Measurements from ENCODE around the gene MSLN. TPM values are rescaled to one million over a fixed set of nuclear protein-coding genes. Genes with fewer than 3 reads are reported as not detected.

The MSLN gene
- total and polyA plus RNA-seq, 2 of the 13 experiments (the other 11 are each of a cell fraction or from before 2014, with no cell fraction given), result 2.0 to 2.3 TPM

- TF ChIP-seq, protein P1, sequence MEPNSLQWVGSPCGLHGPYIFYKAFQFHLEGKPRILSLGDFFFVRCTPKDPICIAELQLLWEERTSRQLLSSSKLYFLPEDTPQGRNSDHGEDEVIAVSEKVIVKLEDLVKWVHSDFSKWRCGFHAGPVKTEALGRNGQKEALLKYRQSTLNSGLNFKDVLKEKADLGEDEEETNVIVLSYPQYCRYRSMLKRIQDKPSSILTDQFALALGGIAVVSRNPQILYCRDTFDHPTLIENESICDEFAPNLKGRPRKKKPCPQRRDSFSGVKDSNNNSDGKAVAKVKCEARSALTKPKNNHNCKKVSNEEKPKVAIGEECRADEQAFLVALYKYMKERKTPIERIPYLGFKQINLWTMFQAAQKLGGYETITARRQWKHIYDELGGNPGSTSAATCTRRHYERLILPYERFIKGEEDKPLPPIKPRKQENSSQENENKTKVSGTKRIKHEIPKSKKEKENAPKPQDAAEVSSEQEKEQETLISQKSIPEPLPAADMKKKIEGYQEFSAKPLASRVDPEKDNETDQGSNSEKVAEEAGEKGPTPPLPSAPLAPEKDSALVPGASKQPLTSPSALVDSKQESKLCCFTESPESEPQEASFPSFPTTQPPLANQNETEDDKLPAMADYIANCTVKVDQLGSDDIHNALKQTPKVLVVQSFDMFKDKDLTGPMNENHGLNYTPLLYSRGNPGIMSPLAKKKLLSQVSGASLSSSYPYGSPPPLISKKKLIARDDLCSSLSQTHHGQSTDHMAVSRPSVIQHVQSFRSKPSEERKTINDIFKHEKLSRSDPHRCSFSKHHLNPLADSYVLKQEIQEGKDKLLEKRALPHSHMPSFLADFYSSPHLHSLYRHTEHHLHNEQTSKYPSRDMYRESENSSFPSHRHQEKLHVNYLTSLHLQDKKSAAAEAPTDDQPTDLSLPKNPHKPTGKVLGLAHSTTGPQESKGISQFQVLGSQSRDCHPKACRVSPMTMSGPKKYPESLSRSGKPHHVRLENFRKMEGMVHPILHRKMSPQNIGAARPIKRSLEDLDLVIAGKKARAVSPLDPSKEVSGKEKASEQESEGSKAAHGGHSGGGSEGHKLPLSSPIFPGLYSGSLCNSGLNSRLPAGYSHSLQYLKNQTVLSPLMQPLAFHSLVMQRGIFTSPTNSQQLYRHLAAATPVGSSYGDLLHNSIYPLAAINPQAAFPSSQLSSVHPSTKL (CRISPR knock-in tag; IDR thresholded peaks at IDR 0.05), result 0 out of 2 replicates have a peak, but pooled peaks have one; percentile 14
- 0 out of 2 replicates have a peak, but pooled peaks have one; percentile 22 for TF ChIP-seq MED1 (CRISPR knock-in tag; IDR thresholded peaks at IDR 0.05)
- TF ChIP-seq CHCHD3 (CRISPR knock-in tag; IDR thresholded peaks at IDR 0.05), result no peak
- no peak for TF ChIP-seq ZNF510 (CRISPR knock-in tag; IDR thresholded peaks at IDR 0.05; ENCODE audit: low read depth)
- TF ChIP-seq, protein P2, sequence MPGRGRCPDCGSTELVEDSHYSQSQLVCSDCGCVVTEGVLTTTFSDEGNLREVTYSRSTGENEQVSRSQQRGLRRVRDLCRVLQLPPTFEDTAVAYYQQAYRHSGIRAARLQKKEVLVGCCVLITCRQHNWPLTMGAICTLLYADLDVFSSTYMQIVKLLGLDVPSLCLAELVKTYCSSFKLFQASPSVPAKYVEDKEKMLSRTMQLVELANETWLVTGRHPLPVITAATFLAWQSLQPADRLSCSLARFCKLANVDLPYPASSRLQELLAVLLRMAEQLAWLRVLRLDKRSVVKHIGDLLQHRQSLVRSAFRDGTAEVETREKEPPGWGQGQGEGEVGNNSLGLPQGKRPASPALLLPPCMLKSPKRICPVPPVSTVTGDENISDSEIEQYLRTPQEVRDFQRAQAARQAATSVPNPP (CRISPR knock-in tag; IDR thresholded peaks at IDR 0.05), result no peak
- TF ChIP-seq GFI1 (CRISPR knock-in tag; IDR thresholded peaks at IDR 0.05; ENCODE audit: borderline replicate concordance), result 0 out of 2 replicates have a peak, but pooled peaks have one; percentile 16
- no peak for TF ChIP-seq PBX3 (CRISPR knock-in tag; IDR thresholded peaks at IDR 0.05; ENCODE audit: borderline replicate concordance)
- no peak for TF ChIP-seq NFIC (IDR thresholded peaks at IDR 0.05; ENCODE audit: low read length)
- no peak for TF ChIP-seq NFKB2 (CRISPR knock-in tag; IDR thresholded peaks at IDR 0.05; ENCODE audit: borderline replicate concordance)
- no peak for TF ChIP-seq HMG20A (CRISPR knock-in tag; IDR thresholded peaks at IDR 0.05; ENCODE audit: borderline replicate concordance)
- TF ChIP-seq ZNF33B (CRISPR knock-in tag; IDR thresholded peaks at IDR 0.05), result no peak
- 0 out of 2 replicates have a peak, but pooled peaks have one; percentile 24 for TF ChIP-seq ZNF543 (CRISPR knock-in tag; IDR thresholded peaks at IDR 0.05)
- no peak for TF ChIP-seq ZNF674 (CRISPR knock-in tag; IDR thresholded peaks at IDR 0.05; ENCODE audit: low read depth)
- TF ChIP-seq RAD51 (IDR thresholded peaks at IDR 0.05; ENCODE audit: borderline replicate concordance), result no peak
- TF ChIP-seq, protein P3, sequence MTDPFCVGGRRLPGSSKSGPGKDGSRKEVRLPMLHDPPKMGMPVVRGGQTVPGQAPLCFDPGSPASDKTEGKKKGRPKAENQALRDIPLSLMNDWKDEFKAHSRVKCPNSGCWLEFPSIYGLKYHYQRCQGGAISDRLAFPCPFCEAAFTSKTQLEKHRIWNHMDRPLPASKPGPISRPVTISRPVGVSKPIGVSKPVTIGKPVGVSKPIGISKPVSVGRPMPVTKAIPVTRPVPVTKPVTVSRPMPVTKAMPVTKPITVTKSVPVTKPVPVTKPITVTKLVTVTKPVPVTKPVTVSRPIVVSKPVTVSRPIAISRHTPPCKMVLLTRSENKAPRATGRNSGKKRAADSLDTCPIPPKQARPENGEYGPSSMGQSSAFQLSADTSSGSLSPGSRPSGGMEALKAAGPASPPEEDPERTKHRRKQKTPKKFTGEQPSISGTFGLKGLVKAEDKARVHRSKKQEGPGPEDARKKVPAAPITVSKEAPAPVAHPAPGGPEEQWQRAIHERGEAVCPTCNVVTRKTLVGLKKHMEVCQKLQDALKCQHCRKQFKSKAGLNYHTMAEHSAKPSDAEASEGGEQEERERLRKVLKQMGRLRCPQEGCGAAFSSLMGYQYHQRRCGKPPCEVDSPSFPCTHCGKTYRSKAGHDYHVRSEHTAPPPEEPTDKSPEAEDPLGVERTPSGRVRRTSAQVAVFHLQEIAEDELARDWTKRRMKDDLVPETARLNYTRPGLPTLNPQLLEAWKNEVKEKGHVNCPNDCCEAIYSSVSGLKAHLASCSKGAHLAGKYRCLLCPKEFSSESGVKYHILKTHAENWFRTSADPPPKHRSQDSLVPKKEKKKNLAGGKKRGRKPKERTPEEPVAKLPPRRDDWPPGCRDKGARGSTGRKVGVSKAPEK (CRISPR knock-in tag; IDR thresholded peaks at IDR 0.05; ENCODE audit: borderline replicate concordance), result peak; percentile 59; the same call in 1 of the 2 replicates
- no peak for TF ChIP-seq MAFK (conservative IDR thresholded peaks at IDR 0.05 in 1 of 2, IDR thresholded peaks at IDR 0.05 in 1 of 2; ENCODE audit: low read length in 2 of 2)
- no peak for TF ChIP-seq ZNF616 (CRISPR knock-in tag; IDR thresholded peaks at IDR 0.05; ENCODE audit: low read depth)
- 0 out of 2 replicates have a peak, but pooled peaks have one; percentile 11 for TF ChIP-seq ZNF143 (CRISPR knock-in tag; IDR thresholded peaks at IDR 0.05)
- peak; percentile 20 for TF ChIP-seq HNRNPLL (IDR thresholded peaks at IDR 0.05; ENCODE audit: low read depth, low read length, poor library complexity, severe bottlenecking)
Observed at GRCh38 chr16:760545-761343, at the start of gene MSLN (continued).

Measured in HepG2 (cell line).